ENCODE results near the gene SERPINE1.

- TF ChIP-seq CTCF (IDR thresholded peaks at IDR 0.05) = no peak
- no peak for TF ChIP-seq TCF7L2 (IDR thresholded peaks at IDR 0.05; ENCODE audit: low read depth, low read length)
Measured at GRCh38 chr7:101165958-101166647, 39.2 kb downstream of the SERPINE1 start.
